ENCODE measurements around the gene GART. TPM values are rescaled to one million over a fixed set of nuclear protein-coding genes. Genes with fewer than 3 reads are reported as not detected.
A peak's percentile ranks its signal among the peaks of the same experiment; 100 is the strongest.

Gene GART
- total and polyA plus RNA-seq, 10 of the 15 experiments (the other 5 are each of a cell fraction or from before 2014, with no cell fraction given) = 44.7 to 178 (median 106) TPM

DNA sequence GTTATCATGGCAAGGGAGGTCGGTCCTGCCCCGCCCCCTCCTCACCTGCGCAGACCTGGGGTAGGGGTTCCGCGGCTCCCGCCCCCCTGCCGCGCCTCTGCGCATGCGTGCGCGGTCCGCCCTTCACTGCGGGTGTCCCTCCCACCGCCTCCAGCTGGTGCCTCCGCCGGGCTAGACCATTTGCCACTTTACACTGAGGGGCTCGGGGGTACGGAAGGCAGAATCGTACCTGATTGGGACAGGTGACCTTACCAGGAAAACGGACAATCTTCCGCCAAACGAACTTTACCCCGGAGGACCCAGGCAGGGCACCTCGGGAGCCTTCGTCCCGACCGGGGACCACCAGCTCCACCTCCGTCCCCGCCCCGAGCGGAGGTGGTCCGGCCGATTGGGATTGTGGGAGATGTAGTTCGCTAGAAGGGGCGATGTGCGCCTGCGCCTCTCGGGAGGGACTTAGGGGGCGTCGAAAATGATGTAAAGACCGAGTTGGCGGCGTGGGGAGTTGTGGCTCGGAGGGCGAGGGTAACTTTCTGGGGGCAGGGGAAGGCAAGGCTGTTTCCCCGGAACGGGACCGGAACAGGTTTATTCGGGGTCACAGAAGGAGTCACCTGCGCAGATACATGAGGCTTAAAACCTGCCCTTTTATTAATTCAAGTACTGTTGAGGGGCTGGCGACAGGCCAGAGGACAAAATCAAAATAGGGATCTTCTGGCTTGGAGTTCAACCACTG, 50.4 kb downstream of the GART start, which contains the start of gene DNAJC28 (continued):
- TF ChIP-seq E4F1 (IDR thresholded peaks at IDR 0.05; ENCODE audit: borderline replicate concordance, partially characterized antibody) = peak; percentile 73
- TF ChIP-seq NR2C1 (IDR thresholded peaks at IDR 0.05) = peak; percentile 50; the same call in 1 of the 2 replicates
- TF ChIP-seq SMAD1 (IDR thresholded peaks at IDR 0.05; ENCODE audit: low read depth, partially characterized antibody) = no peak
- TF ChIP-seq STAT1 (conservative IDR thresholded peaks at IDR 0.05) = peak; percentile 95; the same call in 1 of the 2 replicates
- no peak for TF ChIP-seq CHD4 (IDR thresholded peaks at IDR 0.05)
- TF ChIP-seq SPI1 (IDR thresholded peaks at IDR 0.05; ENCODE audit: borderline replicate concordance, insufficient read depth, low read depth, low read length) = no peak
- peak; percentile 99 for TF ChIP-seq KLF5 (IDR thresholded peaks at IDR 0.05; ENCODE audit: partially characterized antibody)
- TF ChIP-seq, protein P1, sequence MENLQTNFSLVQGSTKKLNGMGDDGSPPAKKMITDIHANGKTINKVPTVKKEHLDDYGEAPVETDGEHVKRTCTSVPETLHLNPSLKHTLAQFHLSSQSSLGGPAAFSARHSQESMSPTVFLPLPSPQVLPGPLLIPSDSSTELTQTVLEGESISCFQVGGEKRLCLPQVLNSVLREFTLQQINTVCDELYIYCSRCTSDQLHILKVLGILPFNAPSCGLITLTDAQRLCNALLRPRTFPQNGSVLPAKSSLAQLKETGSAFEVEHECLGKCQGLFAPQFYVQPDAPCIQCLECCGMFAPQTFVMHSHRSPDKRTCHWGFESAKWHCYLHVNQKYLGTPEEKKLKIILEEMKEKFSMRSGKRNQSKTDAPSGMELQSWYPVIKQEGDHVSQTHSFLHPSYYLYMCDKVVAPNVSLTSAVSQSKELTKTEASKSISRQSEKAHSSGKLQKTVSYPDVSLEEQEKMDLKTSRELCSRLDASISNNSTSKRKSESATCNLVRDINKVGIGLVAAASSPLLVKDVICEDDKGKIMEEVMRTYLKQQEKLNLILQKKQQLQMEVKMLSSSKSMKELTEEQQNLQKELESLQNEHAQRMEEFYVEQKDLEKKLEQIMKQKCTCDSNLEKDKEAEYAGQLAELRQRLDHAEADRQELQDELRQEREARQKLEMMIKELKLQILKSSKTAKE (IDR thresholded peaks at IDR 0.05; ENCODE audit: low read depth, poor library complexity, severe bottlenecking) = no peak
- TF ChIP-seq BRCA1 (IDR thresholded peaks at IDR 0.05; ENCODE audit: low read depth, low read length) = no peak
- no peak for TF ChIP-seq ZNF687 (IDR thresholded peaks at IDR 0.05)
- peak; percentile 97 for TF ChIP-seq FOXK2 (IDR thresholded peaks at IDR 0.05)
- TF ChIP-seq GATAD2B (conservative IDR thresholded peaks at IDR 0.05; ENCODE audit: low read depth) = peak; percentile 59; the same call in 1 of the 2 replicates
- TF ChIP-seq HCFC1 (IDR thresholded peaks at IDR 0.05; ENCODE audit: low read length) = peak; percentile 88
- TF ChIP-seq ZNF622 (IDR thresholded peaks at IDR 0.05) = no peak
- TF ChIP-seq ZNF274 (IDR thresholded peaks at IDR 0.05; ENCODE audit: insufficient read depth, insufficient read length) = no peak
- no peak for TF ChIP-seq ZBTB11 (CRISPR knock-in tag; IDR thresholded peaks at IDR 0.05)
- TF ChIP-seq POLR2A (IDR thresholded peaks at IDR 0.05; ENCODE audit: low read depth, low read length) = peak; percentile 65
- TF ChIP-seq POU2F2 (IDR thresholded peaks at IDR 0.05; ENCODE audit: borderline replicate concordance, low read depth, low read length) = peak; percentile 43; the same call in 1 of the 3 replicates

Data from GM12878 (cell line).